HG03442 (cell line): ENCODE data around the gene PTPRD.

Source experiments
- ATAC-seq: cut with Tn5 transposase; IDR thresholded peaks from one replicate; pipeline ENCODE4 v1.9.1; 2021; ENCODE audit warnings: mild to moderate bottlenecking, moderate library complexity; ENCODE audit not compliant: unreplicated experiment

PTPRD gene

GRCh38 chr9:9778293-9778692 is 834.5 kb downstream of the PTPRD start:
- no peak for ATAC-seq

- ATAC-seq = no peak
Observed at GRCh38 chr9:9774471-9774870, 838.3 kb downstream of the PTPRD start.

GRCh38 chr9:9771314-9771713 is 841.5 kb downstream of the PTPRD start:
- no peak for ATAC-seq

- ATAC-seq = no peak
Observed at GRCh38 chr9:9764821-9765220, 848.0 kb downstream of the PTPRD start.

- no peak for ATAC-seq
Observed at GRCh38 chr9:9754186-9754585, 858.6 kb downstream of the PTPRD start.

- ATAC-seq = no peak
Observed at GRCh38 chr9:9753266-9753665, 859.5 kb downstream of the PTPRD start.

DNA sequence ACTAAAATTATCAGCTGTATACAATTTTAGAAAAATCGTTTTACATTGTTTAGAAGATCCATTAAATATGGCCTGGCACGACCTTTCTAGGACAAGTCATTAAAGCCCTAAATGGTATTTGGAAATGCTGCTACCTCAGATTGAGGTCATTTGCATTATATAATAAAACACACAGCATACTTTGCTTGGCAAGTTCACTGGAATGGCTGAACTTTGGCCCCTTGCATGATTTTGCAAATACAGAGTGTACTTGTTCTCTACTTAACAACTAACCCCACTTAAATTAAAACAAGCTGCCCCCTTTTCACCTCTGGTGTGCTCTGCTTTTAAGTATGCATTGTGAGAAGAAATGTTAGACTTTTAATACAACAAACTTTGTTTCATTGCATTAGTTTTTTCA is 860.1 kb downstream of the PTPRD start:
- ATAC-seq = no peak

DNA sequence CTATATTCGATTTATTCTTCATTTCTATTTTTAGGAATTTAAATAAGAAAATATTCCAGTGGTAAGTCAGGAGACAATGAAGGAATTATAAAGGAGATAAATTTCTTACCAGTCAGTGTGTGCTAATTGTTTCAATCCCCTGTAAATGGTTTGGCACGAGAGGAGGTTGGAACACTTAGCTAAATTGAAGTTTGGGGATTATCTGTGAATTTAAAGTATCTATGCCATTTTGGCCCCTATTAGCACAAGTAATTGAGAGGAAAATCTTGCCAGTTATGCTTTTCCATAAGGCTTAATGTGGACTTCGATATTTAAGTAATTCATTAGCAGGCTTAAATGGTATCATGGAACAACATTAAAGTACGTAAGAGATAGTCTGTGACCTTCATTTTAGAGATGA is 860.8 kb downstream of the PTPRD start:
- ATAC-seq = no peak

- no peak for ATAC-seq
Observed at GRCh38 chr9:9750719-9751118, 862.1 kb downstream of the PTPRD start.

DNA sequence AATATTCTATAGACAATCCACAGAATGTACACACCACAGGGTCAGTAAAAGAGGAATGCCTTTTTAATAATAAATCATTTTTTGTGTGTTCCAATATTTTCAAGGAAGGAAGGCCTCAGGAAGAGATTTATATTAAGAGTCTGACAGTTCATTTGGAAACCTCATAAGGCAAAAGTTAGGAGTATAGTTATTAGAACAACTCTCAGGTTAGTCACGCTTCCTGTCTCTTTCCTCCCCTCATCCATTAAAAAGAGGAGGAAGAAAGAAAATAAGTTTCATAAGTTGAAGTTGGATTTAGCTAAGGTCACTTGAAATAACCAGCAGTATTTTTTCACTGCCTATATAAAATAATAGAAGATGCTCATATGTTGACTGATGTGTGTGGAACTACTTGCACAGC is 863.2 kb downstream of the PTPRD start:
- ATAC-seq = no peak

GRCh38 chr9:9747787-9748186 is 865.0 kb downstream of the PTPRD start:
- ATAC-seq = no peak

- ATAC-seq = no peak
Observed at GRCh38 chr9:9746826-9747225, 866.0 kb downstream of the PTPRD start.

GRCh38 chr9:9743822-9744221 is 869.0 kb downstream of the PTPRD start:
- no peak for ATAC-seq

GRCh38 chr9:9730174-9730573 is 882.6 kb downstream of the PTPRD start:
- no peak for ATAC-seq

DNA sequence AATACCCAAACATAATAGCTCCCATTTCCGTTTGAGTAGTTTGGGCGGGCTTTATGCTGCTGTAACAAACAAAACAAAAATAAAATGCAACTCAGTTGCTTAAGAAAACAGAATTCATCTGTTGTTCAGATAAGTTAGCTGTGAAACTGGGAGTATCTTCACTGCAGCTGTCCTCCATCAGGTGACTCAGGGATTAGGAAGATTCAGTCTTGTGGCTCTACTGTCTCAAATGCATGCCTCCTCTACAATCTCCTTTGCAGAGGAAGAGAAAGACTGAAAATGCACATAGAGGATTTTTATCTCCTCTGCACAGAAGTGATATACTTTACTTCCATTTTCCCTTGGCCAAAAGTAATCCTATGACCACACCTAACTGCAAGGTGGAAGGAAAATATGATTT is 883.7 kb downstream of the PTPRD start:
- no peak for ATAC-seq

- ATAC-seq = no peak
Observed at GRCh38 chr9:9719373-9720112, 893.3 kb downstream of the PTPRD start.

GRCh38 chr9:9718691-9719090 is 894.1 kb downstream of the PTPRD start:
- no peak for ATAC-seq

GRCh38 chr9:9679433-9679832 is 933.4 kb downstream of the PTPRD start:
- no peak for ATAC-seq

DNA sequence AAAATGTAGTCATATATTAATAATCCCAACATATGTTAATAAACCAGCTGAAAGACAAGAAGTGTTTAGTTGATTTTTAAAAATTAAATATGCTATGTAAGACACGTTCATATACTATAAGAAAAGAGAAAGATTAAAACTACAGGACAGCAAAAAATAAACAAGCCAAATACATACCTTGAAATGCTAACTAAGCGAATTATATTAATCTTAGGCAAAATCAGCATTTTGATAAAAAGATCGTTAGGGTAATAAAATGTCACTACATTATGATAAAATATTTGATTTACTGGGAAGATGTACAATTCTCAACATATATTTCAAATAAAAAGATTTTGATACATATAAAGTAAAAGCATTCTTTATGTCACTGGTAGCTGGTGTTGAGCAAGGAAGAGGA is 938.3 kb downstream of the PTPRD start:
- no peak for ATAC-seq

DNA sequence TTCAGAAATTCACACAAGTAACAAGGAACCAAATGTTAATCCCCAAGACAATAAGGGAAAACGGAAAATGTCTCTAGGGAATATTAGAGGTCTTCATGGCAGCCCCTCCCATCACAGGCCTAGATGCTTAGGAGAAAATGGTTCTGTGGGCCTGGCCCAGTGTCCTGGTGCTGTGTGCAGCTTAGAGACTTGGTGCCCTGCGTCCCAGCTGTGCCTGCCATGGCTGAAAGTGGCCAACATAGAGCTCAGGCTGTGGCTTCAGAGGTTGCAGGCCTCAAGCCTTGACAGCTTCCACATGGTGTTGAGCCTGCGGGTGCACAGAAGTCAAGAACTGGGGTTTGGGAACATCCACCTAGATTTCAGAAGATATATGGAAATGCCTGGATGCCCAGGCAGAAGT is 942.3 kb downstream of the PTPRD start:
- no peak for ATAC-seq

- ATAC-seq = no peak
Observed at GRCh38 chr9:9645006-9645405, 967.8 kb downstream of the PTPRD start.

GRCh38 chr9:9631284-9631683 is 981.5 kb downstream of the PTPRD start:
- peak; percentile 84 for ATAC-seq

GRCh38 chr9:9625248-9625647 is 987.6 kb downstream of the PTPRD start:
- ATAC-seq = peak; percentile 66
